Panc1 (cell line): ENCODE results near the gene RARRES2. TPM values are rescaled to one million over a fixed set of nuclear protein-coding genes. Genes with fewer than 3 reads are reported as not detected.

ENCODE experiments used
- ATAC-seq: fragments of 200-7000 bp; cut with Tn5 transposase; 2 replicates; pipeline ENCODE4 v1.9.1; 2020; ENCODE audit warnings: mild to moderate bottlenecking, moderate library complexity
- BruUV-seq: library from RNA; stranded (reverse); fragments of 400-500 nt; replicated peaks from 2 replicates; lab custom pipeline; 2021; lab: Mats Ljungman, UMichigan
- CTCF ChIA-PET: fragments of 300-600 bp; sonication (Branson Sonifier 250); formaldehyde crosslinking; loops from one replicate; lab custom pipeline; 2022; ENCODE audit warnings: antibody characterized with exemption; lab: Charles Lee
- POLR2A ChIA-PET: fragments of 300-600 bp; sonication (Branson Sonifier 250); formaldehyde crosslinking; loops from one replicate; lab custom pipeline; 2022; ENCODE audit warnings: antibody characterized with exemption; lab: Charles Lee
- DNase-seq: peaks from one replicate; pipeline ENCODE4 v3.0.0-alpha.2; 2010; ENCODE audit warnings: low read depth, low spot score
- H3K27ac ChIP-seq: 2 replicates; pipeline ENCODE4 v1.5.1; 2011; ENCODE audit warnings: mild to moderate bottlenecking, low read length, inconsistent platforms
- H3K27me3 ChIP-seq: fragments of 200-500 bp; sonication (Bioruptor generic); 2 replicates; pipeline ENCODE4 v1.6.0; 2014; ENCODE audit warnings: low read length, inconsistent platforms; ENCODE audit not compliant: control insufficient read depth, insufficient read depth
- H3K36me3 ChIP-seq: fragments of 200-500 bp; sonication (Bioruptor generic); 2 replicates; pipeline ENCODE4 v1.5.1; 2014; ENCODE audit warnings: inconsistent platforms, mild to moderate bottlenecking, low read length, moderate library complexity; ENCODE audit not compliant: control insufficient read depth, insufficient read depth
- H3K4me1 ChIP-seq: 2 replicates; pipeline ENCODE4 v1.5.1; 2011; ENCODE audit warnings: inconsistent platforms, mild to moderate bottlenecking, low read length, moderate library complexity; ENCODE audit not compliant: control insufficient read depth, insufficient read depth
- H3K4me3 ChIP-seq, 2 experiments: 2 replicates each; pipeline ENCODE4 v1.5.1; 2011 to 2012; ENCODE audit warnings: low read depth in 2 of 2, low read length in 2 of 2, mild to moderate bottlenecking in 2 of 2, inconsistent platforms in 1 of 2, moderate library complexity in 1 of 2
- H3K9me3 ChIP-seq: fragments of 200-500 bp; sonication (Bioruptor generic); 2 replicates; pipeline ENCODE4 v1.5.1; 2014; ENCODE audit warnings: low read depth, mild to moderate bottlenecking, inconsistent platforms, low read length, moderate library complexity; ENCODE audit not compliant: control insufficient read depth, insufficient read depth
- POLR2AphosphoS5 ChIP-seq: IDR thresholded peaks from 2 replicates; pipeline ENCODE4 v1.6.1; 2012; ENCODE audit warnings: mild to moderate bottlenecking, low read depth, low read length, moderate library complexity
- SIN3A ChIP-seq: IDR thresholded peaks from 2 replicates; pipeline ENCODE4 v1.6.1; 2012; ENCODE audit warnings: low read depth, mild to moderate bottlenecking, low read length, moderate library complexity, borderline replicate concordance; ENCODE audit not compliant: insufficient read depth
- TCF7L2 ChIP-seq: IDR thresholded peaks from 2 replicates; pipeline ENCODE4 v1.6.1; 2011; ENCODE audit warnings: mild to moderate bottlenecking, low read depth, low read length, inconsistent platforms
- in situ Hi-C: cut with HindIII; loops from 2 replicates; pipeline ENCODE4 v1.10.0; 2016; ENCODE audit warnings: low sequenced_read_pairs, low pct_unique_long_range_greater_than_20kb
- intact Hi-C: fragments of 100-400 bp; cut with micrococcal nuclease; formaldehyde crosslinking; loops from one replicate; pipeline ENCODE4 v1.10.0; 2022; ENCODE audit not compliant: unreplicated experiment
- total RNA-seq: library from RNA; stranded (reverse); gene quantifications from one replicate; pipeline ENCODE4 v1.2.1, GENCODE V29; 2021; ENCODE audit not compliant: unreplicated experiment
- TF ChIP-seq, protein P1 (sequence below): fragments of 450-650 bp; IDR thresholded peaks from 2 replicates; pipeline ENCODE4 v1.5.1; 2017; ENCODE audit warnings: mild to moderate bottlenecking
- TF ChIP-seq, protein P2 (sequence below), 2 experiments: IDR thresholded peaks; 2 replicates each; pipeline ENCODE4 v1.6.1; 2011 to 2012; ENCODE audit warnings: low read depth in 2 of 2, control low read depth in 1 of 2, low read length in 1 of 2, mild to moderate bottlenecking in 1 of 2, moderate library complexity in 1 of 2; ENCODE audit not compliant: insufficient read depth in 1 of 2

The RARRES2 gene
- total RNA-seq, 1 experiment from 2014 or later, result 1.1 TPM

DNA sequence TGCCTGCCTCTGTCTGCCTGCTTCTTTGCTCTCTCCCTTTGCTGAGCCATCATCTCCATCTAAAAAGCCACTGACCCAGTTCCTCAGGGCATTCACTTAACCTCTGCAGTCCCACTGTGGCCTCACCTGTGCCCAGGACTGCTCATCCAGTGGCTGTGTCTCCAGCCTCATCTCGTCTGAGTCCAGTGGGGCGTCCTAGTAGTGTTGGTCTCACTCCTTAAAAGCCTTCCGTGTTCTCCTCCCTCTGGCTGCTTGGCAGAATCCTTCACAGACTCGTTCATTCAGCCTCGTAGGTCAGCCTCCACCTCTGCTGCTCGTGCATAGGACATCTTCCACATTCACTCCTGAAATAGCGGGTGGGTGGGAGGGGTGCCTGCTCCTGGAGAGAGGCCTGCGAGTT, 7.3 kb downstream of the RARRES2 start:
- ATAC-seq (no peak), DNase-seq (no peak)
- H3K27ac ChIP-seq, result no peak overlapping the region
- H3K4me1 ChIP-seq, result no peaks in the 10 kb centered on the region
- ChIA-PET POLR2A (no interaction called here), CTCF (no interaction called here)
- H3K27me3 ChIP-seq, result no peaks in the 10 kb centered on the region
- no peaks in the 10 kb centered on the region for H3K36me3 ChIP-seq
- no peaks in the 10 kb centered on the region for H3K9me3 ChIP-seq
- in situ Hi-C loops, result no loop called here
- no peak for TF ChIP-seq TCF7L2
- TF ChIP-seq, protein P1, sequence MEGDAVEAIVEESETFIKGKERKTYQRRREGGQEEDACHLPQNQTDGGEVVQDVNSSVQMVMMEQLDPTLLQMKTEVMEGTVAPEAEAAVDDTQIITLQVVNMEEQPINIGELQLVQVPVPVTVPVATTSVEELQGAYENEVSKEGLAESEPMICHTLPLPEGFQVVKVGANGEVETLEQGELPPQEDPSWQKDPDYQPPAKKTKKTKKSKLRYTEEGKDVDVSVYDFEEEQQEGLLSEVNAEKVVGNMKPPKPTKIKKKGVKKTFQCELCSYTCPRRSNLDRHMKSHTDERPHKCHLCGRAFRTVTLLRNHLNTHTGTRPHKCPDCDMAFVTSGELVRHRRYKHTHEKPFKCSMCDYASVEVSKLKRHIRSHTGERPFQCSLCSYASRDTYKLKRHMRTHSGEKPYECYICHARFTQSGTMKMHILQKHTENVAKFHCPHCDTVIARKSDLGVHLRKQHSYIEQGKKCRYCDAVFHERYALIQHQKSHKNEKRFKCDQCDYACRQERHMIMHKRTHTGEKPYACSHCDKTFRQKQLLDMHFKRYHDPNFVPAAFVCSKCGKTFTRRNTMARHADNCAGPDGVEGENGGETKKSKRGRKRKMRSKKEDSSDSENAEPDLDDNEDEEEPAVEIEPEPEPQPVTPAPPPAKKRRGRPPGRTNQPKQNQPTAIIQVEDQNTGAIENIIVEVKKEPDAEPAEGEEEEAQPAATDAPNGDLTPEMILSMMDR, result no peak
- TF ChIP-seq, protein P2, sequence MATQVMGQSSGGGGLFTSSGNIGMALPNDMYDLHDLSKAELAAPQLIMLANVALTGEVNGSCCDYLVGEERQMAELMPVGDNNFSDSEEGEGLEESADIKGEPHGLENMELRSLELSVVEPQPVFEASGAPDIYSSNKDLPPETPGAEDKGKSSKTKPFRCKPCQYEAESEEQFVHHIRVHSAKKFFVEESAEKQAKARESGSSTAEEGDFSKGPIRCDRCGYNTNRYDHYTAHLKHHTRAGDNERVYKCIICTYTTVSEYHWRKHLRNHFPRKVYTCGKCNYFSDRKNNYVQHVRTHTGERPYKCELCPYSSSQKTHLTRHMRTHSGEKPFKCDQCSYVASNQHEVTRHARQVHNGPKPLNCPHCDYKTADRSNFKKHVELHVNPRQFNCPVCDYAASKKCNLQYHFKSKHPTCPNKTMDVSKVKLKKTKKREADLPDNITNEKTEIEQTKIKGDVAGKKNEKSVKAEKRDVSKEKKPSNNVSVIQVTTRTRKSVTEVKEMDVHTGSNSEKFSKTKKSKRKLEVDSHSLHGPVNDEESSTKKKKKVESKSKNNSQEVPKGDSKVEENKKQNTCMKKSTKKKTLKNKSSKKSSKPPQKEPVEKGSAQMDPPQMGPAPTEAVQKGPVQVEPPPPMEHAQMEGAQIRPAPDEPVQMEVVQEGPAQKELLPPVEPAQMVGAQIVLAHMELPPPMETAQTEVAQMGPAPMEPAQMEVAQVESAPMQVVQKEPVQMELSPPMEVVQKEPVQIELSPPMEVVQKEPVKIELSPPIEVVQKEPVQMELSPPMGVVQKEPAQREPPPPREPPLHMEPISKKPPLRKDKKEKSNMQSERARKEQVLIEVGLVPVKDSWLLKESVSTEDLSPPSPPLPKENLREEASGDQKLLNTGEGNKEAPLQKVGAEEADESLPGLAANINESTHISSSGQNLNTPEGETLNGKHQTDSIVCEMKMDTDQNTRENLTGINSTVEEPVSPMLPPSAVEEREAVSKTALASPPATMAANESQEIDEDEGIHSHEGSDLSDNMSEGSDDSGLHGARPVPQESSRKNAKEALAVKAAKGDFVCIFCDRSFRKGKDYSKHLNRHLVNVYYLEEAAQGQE (IDR thresholded peaks at IDR 0.05; ENCODE audit: insufficient read depth in 1 of 2, low read depth in 2 of 2, low read length in 1 of 2), result no peak
- no peak for TF ChIP-seq SIN3A
- TF ChIP-seq POLR2AphosphoS5, result no peak
- intact Hi-C loops, result no loop called here
- H3K4me3 ChIP-seq, result no peak overlapping the region
- no TSS peak for BruUV-seq

DNA sequence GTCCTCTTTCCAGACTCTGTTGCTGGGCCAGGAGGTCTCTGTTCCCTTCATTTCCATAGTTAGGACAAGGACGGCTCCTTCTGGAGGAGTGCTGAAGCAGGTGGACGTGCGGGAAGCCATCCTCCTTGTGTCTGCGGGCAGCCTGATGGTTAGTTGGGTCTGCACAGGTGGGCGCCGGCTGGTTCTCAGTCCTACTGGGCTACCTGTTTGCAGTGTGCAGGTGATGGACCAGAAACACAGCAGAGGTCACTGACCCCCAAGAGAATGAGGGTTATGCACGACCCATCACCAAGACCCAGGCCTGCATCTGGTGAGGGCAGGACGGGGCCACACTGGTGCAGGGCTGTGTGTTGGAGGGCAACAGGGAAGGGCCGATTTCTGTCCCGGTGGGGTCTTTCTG, 7.8 kb downstream of the RARRES2 start:
- CTCF ChIA-PET, result no interaction called here
- no peaks in the 10 kb centered on the region for H3K9me3 ChIP-seq
- intact Hi-C loops, result no loop called here

More for the DNA sequence above, 7.8 kb downstream of the RARRES2 start:
- DNase-seq (no peak), ATAC-seq (no peak)
- POLR2A ChIA-PET, result no interaction called here
- no peaks in the 10 kb centered on the region for H3K4me1 ChIP-seq
- in situ Hi-C loops, result no loop called here
- H3K27ac ChIP-seq, result no peak overlapping the region
- H3K36me3 ChIP-seq, result no peaks in the 10 kb centered on the region
- TF ChIP-seq, protein P1, result no peak
- TF ChIP-seq SIN3A, result no peak
- TF ChIP-seq, protein P2 (IDR thresholded peaks at IDR 0.05; ENCODE audit: insufficient read depth in 1 of 2, low read depth in 2 of 2, low read length in 1 of 2), result no peak
- TF ChIP-seq POLR2AphosphoS5, result no peak
- BruUV-seq, result no TSS peak
- H3K4me3 ChIP-seq, result no peak overlapping the region
- no peaks in the 10 kb centered on the region for H3K27me3 ChIP-seq
